Loucy (cell line): ENCODE data around the gene INTS2.

Experiments used
- H2AFZ ChIP-seq: fragments of 200-600 bp; sonication (generic); 2 replicates; pipeline ENCODE4 v1.6.0; 2016; ENCODE audit warnings: antibody characterized with exemption, mild to moderate bottlenecking, low read length, moderate library complexity
- H3F3A ChIP-seq: fragments of 200-600 bp; 2 replicates; pipeline ENCODE4 v1.6.0; 2016; ENCODE audit warnings: antibody characterized with exemption, low read depth, mild to moderate bottlenecking
- H3K27me3 ChIP-seq: fragments of 200-600 bp; sonication (generic); 2 replicates; pipeline ENCODE4 v1.6.1; 2014; ENCODE audit warnings: low read length, mild to moderate bottlenecking; ENCODE audit not compliant: insufficient read depth, poor library complexity, severe bottlenecking
- H3K36me3 ChIP-seq: fragments of 200-600 bp; sonication (generic); 2 replicates; pipeline ENCODE4 v1.6.1; 2016; ENCODE audit warnings: low read length; ENCODE audit not compliant: insufficient read depth
- H3K4me1 ChIP-seq: fragments of 200-600 bp; sonication (generic); 2 replicates; pipeline ENCODE4 v1.5.1; 2014; ENCODE audit warnings: low read length, mild to moderate bottlenecking; ENCODE audit not compliant: insufficient read depth, poor library complexity, severe bottlenecking
- H3K4me2 ChIP-seq: fragments of 200-600 bp; sonication (generic); 2 replicates; pipeline ENCODE4 v1.6.0; 2014; ENCODE audit warnings: antibody characterized with exemption, low read length, low read depth, mild to moderate bottlenecking; ENCODE audit not compliant: poor library complexity, severe bottlenecking
- H3K4me3 ChIP-seq: fragments of 200-600 bp; sonication (generic); 2 replicates; pipeline ENCODE4 v1.5.1; 2014; ENCODE audit warnings: low read length, mild to moderate bottlenecking, mixed read lengths; ENCODE audit not compliant: poor library complexity, severe bottlenecking
- H3K79me2 ChIP-seq: fragments of 200-600 bp; sonication (generic); 2 replicates; pipeline ENCODE4 v1.6.1; 2014; ENCODE audit warnings: low read length; ENCODE audit not compliant: insufficient read depth
- H3K9ac ChIP-seq: fragments of 200-600 bp; sonication (generic); 2 replicates; pipeline ENCODE4 v1.6.0; 2014; ENCODE audit warnings: mild to moderate bottlenecking, low read depth, low read length, moderate library complexity; ENCODE audit not compliant: poor library complexity, severe bottlenecking
- H3K9me2 ChIP-seq: fragments of 200-600 bp; sonication (generic); replicated peaks from 2 replicates; pipeline ENCODE4 v1.6.1; 2016; ENCODE audit warnings: low read depth, low read length, mixed read lengths
- H3K9me3 ChIP-seq: fragments of 200-600 bp; sonication (generic); 2 replicates; pipeline ENCODE4 v1.6.1; 2014; ENCODE audit warnings: mild to moderate bottlenecking, antibody characterized with exemption, low read length, low read depth; ENCODE audit not compliant: insufficient read depth
- H4K20me1 ChIP-seq: fragments of 200-600 bp; sonication (generic); 2 replicates; pipeline ENCODE4 v1.6.0; 2014; ENCODE audit warnings: antibody characterized with exemption, low read length, mild to moderate bottlenecking; ENCODE audit not compliant: insufficient read depth, poor library complexity, severe bottlenecking
- CTCF ChIP-seq: fragments of 200-600 bp; sonication (generic); conservative IDR thresholded peaks from 2 replicates; pipeline ENCODE4 v1.5.1; 2014; ENCODE audit warnings: mild to moderate bottlenecking, antibody characterized with exemption, low read length
- EZH2phosphoT487 ChIP-seq: fragments of 200-600 bp; IDR thresholded peaks from 2 replicates; pipeline ENCODE4 v1.6.1; 2018; ENCODE audit warnings: antibody characterized with exemption, mild to moderate bottlenecking, moderate library complexity, borderline replicate concordance

INTS2 gene

GRCh38 chr17:61848896-61849295 lies 78.9 kb downstream of the INTS2 start:
- Histone ChIP-seq H3K4me1 (peaks cover 5% of the 10 kb centered on the region), H3K27me3 (no peaks in the 10 kb centered on the region), H2AFZ (no peak overlapping the region), H3K79me2 (peaks cover 14% of the 10 kb centered on the region; the same call in 1 of the 2 replicates), H3K9ac (no peak overlapping the region), H3K36me3 (peaks cover 45% of the 10 kb centered on the region), H3K4me2 (no peak overlapping the region), H3K9me2 (no peaks in the 10 kb centered on the region), H4K20me1 (no peaks in the 10 kb centered on the region), H3K4me3 (no peak overlapping the region), H3K9me3 (no peaks in the 10 kb centered on the region), H3F3A (no peaks in the 10 kb centered on the region)
- TF ChIP-seq EZH2phosphoT487 (no peak), CTCF (no peak)

DNA sequence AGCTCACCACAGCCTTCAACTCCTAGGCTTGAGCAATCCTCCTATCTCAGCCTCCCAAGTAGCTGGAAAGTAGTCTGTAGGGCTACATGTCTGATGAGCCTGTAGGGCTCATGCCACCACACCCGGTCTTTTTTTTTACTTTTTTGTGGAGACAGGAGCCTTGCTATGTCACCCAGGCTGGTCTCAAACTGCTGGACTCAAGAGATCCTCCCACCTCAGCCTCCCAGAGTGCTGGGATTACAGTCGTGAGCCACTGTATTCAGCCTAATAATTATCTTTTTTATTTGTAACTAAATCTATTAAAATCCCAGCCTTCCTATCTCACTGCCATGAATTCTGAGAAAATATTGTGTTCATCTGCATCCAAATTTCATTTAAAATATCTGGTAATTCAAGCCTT lies 79.5 kb downstream of the INTS2 start:
- no peak for TF ChIP-seq CTCF
- TF ChIP-seq EZH2phosphoT487, result no peak
- no peak overlapping the region for H2AFZ ChIP-seq
- H3K4me3 ChIP-seq, result no peak overlapping the region
- H3F3A ChIP-seq, result no peaks in the 10 kb centered on the region
- H3K4me2 ChIP-seq, result no peak overlapping the region
- peaks cover 49% of the 10 kb centered on the region for H3K36me3 ChIP-seq
- H3K4me1 ChIP-seq, result no peaks in the 10 kb centered on the region
- H4K20me1 ChIP-seq, result no peaks in the 10 kb centered on the region
- no peak overlapping the region for H3K9ac ChIP-seq
- H3K9me3 ChIP-seq, result no peaks in the 10 kb centered on the region
- H3K79me2 ChIP-seq, result peaks cover 8% of the 10 kb centered on the region; the same call in 1 of the 2 replicates
- no peaks in the 10 kb centered on the region for H3K9me2 ChIP-seq
- no peaks in the 10 kb centered on the region for H3K27me3 ChIP-seq

GRCh38 chr17:61847659-61848058 lies 80.1 kb downstream of the INTS2 start:
- peaks cover 3% of the 10 kb centered on the region; the same call in 1 of the 2 replicates for H3K79me2 ChIP-seq
- peaks cover 50% of the 10 kb centered on the region for H3K36me3 ChIP-seq
- no peak overlapping the region for H2AFZ ChIP-seq
- H3K9me3 ChIP-seq, result no peaks in the 10 kb centered on the region
- H3K4me2 ChIP-seq, result no peak overlapping the region
- H3K9ac ChIP-seq, result no peak overlapping the region
- no peaks in the 10 kb centered on the region for H3K9me2 ChIP-seq
- H3F3A ChIP-seq, result no peaks in the 10 kb centered on the region
- no peaks in the 10 kb centered on the region for H3K27me3 ChIP-seq
- no peak for TF ChIP-seq CTCF
- TF ChIP-seq EZH2phosphoT487, result no peak
- no peak overlapping the region for H3K4me3 ChIP-seq
- no peaks in the 10 kb centered on the region for H3K4me1 ChIP-seq
- no peaks in the 10 kb centered on the region for H4K20me1 ChIP-seq
